ENCODE results near the gene PBRM1. TPM values are rescaled to one million over a fixed set of nuclear protein-coding genes. Genes with fewer than 3 reads are reported as not detected.

PBRM1 gene
- total and polyA plus RNA-seq, 2 donors (not counting 3 experiments of a cell fraction or from before 2014, with no cell fraction given): 26.7 to 87.1 TPM

GRCh38 chr3:52636673-52637072 is 49.0 kb downstream of the PBRM1 start:
- ChIA-PET POLR2A (no interaction called here), CTCF (interaction anchor here (0.9 to 1.1 kb wide), 2 partner anchors 13 to 14 kb away, joined by 3 to 5 read pairs; no protein-coding TSS in a partner anchor)
- H3K79me2 ChIP-seq (ENCODE audit: control insufficient read depth, insufficient read depth, low read length): no peaks in the 10 kb centered on the region
- H3K9me3 ChIP-seq (replicated peaks; ENCODE audit: control insufficient read depth, insufficient read depth, low read length): no peaks in the 10 kb centered on the region
- no peak for TF ChIP-seq GATA2 (IDR thresholded peaks at IDR 0.05; ENCODE audit: insufficient read depth, insufficient read length, low read depth, low read length)
- TF ChIP-seq, protein P1, sequence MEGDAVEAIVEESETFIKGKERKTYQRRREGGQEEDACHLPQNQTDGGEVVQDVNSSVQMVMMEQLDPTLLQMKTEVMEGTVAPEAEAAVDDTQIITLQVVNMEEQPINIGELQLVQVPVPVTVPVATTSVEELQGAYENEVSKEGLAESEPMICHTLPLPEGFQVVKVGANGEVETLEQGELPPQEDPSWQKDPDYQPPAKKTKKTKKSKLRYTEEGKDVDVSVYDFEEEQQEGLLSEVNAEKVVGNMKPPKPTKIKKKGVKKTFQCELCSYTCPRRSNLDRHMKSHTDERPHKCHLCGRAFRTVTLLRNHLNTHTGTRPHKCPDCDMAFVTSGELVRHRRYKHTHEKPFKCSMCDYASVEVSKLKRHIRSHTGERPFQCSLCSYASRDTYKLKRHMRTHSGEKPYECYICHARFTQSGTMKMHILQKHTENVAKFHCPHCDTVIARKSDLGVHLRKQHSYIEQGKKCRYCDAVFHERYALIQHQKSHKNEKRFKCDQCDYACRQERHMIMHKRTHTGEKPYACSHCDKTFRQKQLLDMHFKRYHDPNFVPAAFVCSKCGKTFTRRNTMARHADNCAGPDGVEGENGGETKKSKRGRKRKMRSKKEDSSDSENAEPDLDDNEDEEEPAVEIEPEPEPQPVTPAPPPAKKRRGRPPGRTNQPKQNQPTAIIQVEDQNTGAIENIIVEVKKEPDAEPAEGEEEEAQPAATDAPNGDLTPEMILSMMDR (IDR thresholded peaks at IDR 0.05; ENCODE audit: extremely low read depth in 1 of 2, insufficient read depth in 1 of 2, low read depth in 1 of 2, low read length in 2 of 2): no peak
- TF ChIP-seq POLR2A (IDR thresholded peaks at IDR 0.05; ENCODE audit: low read depth, low read length): no peak
- intact Hi-C loops (cut with micrococcal nuclease): no loop called here
- no peak overlapping the region for H3K9ac ChIP-seq (replicated peaks; ENCODE audit: extremely low read depth, insufficient read depth, low read length)
- no peaks in the 10 kb centered on the region for H4K20me1 ChIP-seq (replicated peaks; ENCODE audit: control insufficient read depth, extremely low read depth, insufficient read depth, low read length)
- DNase-seq (ENCODE audit: low read depth, low spot score): no peak
- no peak overlapping the region for H2AFZ ChIP-seq (ENCODE audit: low read depth, low read length)
- no TSS peak for BruUV-seq (replicated peaks)
- H3K4me2 ChIP-seq (ENCODE audit: insufficient read depth, low read length): no peak overlapping the region
- no peaks in the 10 kb centered on the region for H3K9me1 ChIP-seq (replicated peaks; ENCODE audit: control insufficient read depth, extremely low read depth, insufficient read depth, low read length)
- peaks cover 12 to 16% of the 10 kb centered on the region in 2 experiments for H3K36me3 ChIP-seq (ENCODE audit: control insufficient read depth in 2 of 2, extremely low read depth in 1 of 2, insufficient read depth in 2 of 2, low read length in 2 of 2)
- no peak overlapping the region for H3K27ac ChIP-seq (ENCODE audit: insufficient read depth, low read depth, low read length)
- dilution Hi-C loops (cut with MboI; ENCODE audit: extremely low pct_ligation_motif_present, low sequenced_read_pairs): no loop called here
- no peak for FAIRE-seq
- no peaks in the 10 kb centered on the region for H3K4me1 ChIP-seq (ENCODE audit: control insufficient read depth, extremely low read depth, insufficient read depth, low read length)
- no peaks in the 10 kb centered on the region for H3K27me3 ChIP-seq (ENCODE audit: control insufficient read depth in 2 of 2, insufficient read depth in 2 of 2, low read length in 2 of 2)
- H3K4me3 ChIP-seq (replicated peaks in 1 of 3; ENCODE audit: insufficient read depth in 1 of 3, low read depth in 1 of 3, low read length in 3 of 3): no peak overlapping the region

- Histone ChIP-seq H3K4me1 (ENCODE audit: control insufficient read depth, extremely low read depth, insufficient read depth, low read length) (no peaks in the 10 kb centered on the region), H3K4me2 (ENCODE audit: insufficient read depth, low read length) (no peak overlapping the region), H3K9me3 (replicated peaks; ENCODE audit: control insufficient read depth, insufficient read depth, low read length) (no peaks in the 10 kb centered on the region), H3K36me3 (ENCODE audit: control insufficient read depth in 2 of 2, extremely low read depth in 1 of 2, insufficient read depth in 2 of 2, low read length in 2 of 2) (peaks cover 4 to 20% of the 10 kb centered on the region in 2 experiments), H2AFZ (ENCODE audit: low read depth, low read length) (no peak overlapping the region), H3K9ac (replicated peaks; ENCODE audit: extremely low read depth, insufficient read depth, low read length) (no peak overlapping the region), H3K4me3 (replicated peaks in 1 of 3; ENCODE audit: insufficient read depth in 1 of 3, low read depth in 1 of 3, low read length in 3 of 3) (no peak overlapping the region), H4K20me1 (replicated peaks; ENCODE audit: control insufficient read depth, extremely low read depth, insufficient read depth, low read length) (no peaks in the 10 kb centered on the region), H3K9me1 (replicated peaks; ENCODE audit: control insufficient read depth, extremely low read depth, insufficient read depth, low read length) (no peaks in the 10 kb centered on the region), H3K79me2 (ENCODE audit: control insufficient read depth, insufficient read depth, low read length) (no peaks in the 10 kb centered on the region), H3K27ac (ENCODE audit: insufficient read depth, low read depth, low read length) (no peak overlapping the region), H3K27me3 (ENCODE audit: control insufficient read depth in 2 of 2, insufficient read depth in 2 of 2, low read length in 2 of 2) (no peaks in the 10 kb centered on the region)
- no TSS peak for BruUV-seq (replicated peaks)
- ChIA-PET POLR2A (no interaction called here), CTCF (no interaction called here)
- TF ChIP-seq GATA2 (IDR thresholded peaks at IDR 0.05; ENCODE audit: insufficient read depth, insufficient read length, low read depth, low read length) (no peak), POLR2A (IDR thresholded peaks at IDR 0.05; ENCODE audit: low read depth, low read length) (no peak), FOS (IDR thresholded peaks at IDR 0.05; ENCODE audit: borderline replicate concordance, insufficient read depth, low read length) (no peak), EZH2 (IDR thresholded peaks at IDR 0.05; ENCODE audit: borderline replicate concordance, low read depth, low read length, severe bottlenecking) (no peak), MYC (IDR thresholded peaks at IDR 0.05; ENCODE audit: low read depth, low read length) (no peak), MAX (IDR thresholded peaks at IDR 0.05; ENCODE audit: insufficient read depth, insufficient read length) (no peak), POLR2AphosphoS5 (IDR thresholded peaks at IDR 0.05; ENCODE audit: insufficient read depth, low read depth, low read length) (no peak), JUN (IDR thresholded peaks at IDR 0.05; ENCODE audit: borderline replicate concordance, insufficient read depth, insufficient read length, low read depth) (no peak)
- TF ChIP-seq, protein P1 (IDR thresholded peaks at IDR 0.05; ENCODE audit: extremely low read depth in 1 of 2, insufficient read depth in 1 of 2, low read depth in 1 of 2, low read length in 2 of 2): no peak
- dilution Hi-C loops (cut with MboI; ENCODE audit: extremely low pct_ligation_motif_present, low sequenced_read_pairs): no loop called here
- intact Hi-C loops (cut with micrococcal nuclease): no loop called here
- DNase-seq (ENCODE audit: low read depth, low spot score): no peak
- FAIRE-seq: no peak
Measured at GRCh38 chr3:52633786-52634185, 51.9 kb downstream of the PBRM1 start.
